G401 (cell line): ENCODE data around the gene RBBP9. TPM values are rescaled to one million over a fixed set of nuclear protein-coding genes. Genes with fewer than 3 reads are reported as not detected.
A peak's percentile ranks its signal among the peaks of the same experiment; 100 is the strongest.
"Not testable (repeated sequence)": the region's sequence is repeated elsewhere in the genome, so short reads cannot be mapped to it uniquely, and the experiment has no call there.

Experiments used
- DNase-seq: peaks from one replicate; pipeline ENCODE4 v3.0.0-alpha.2; 2015; ENCODE audit warnings: low spot score
- in situ Hi-C: cut with HindIII; loops from 2 replicates; pipeline ENCODE4 v1.10.0; 2016; ENCODE audit warnings: low sequenced_read_pairs, mixed read lengths
- total RNA-seq: library from RNA; depleted of rRNA; stranded (reverse); fragments of >200 nt; shearing (Covaris generic); gene quantifications from 2 replicates; pipeline ENCODE4 v1.2.3, GENCODE V29; 2014

RBBP9 gene
- total RNA-seq, 1 experiment from 2014 or later: 35.5 TPM

GRCh38 chr20:18507218-18508191 lies 10.5 kb upstream of the RBBP9 start, which contains the start of gene SEC23B:
Gene SEC23B, plus strand, starts transcription at chr20:18507940. Its CDS starts 2,896 bp downstream, at chr20:18510836.
- DNase-seq: peak; percentile 99
- in situ Hi-C loops: no loop called here

DNA sequence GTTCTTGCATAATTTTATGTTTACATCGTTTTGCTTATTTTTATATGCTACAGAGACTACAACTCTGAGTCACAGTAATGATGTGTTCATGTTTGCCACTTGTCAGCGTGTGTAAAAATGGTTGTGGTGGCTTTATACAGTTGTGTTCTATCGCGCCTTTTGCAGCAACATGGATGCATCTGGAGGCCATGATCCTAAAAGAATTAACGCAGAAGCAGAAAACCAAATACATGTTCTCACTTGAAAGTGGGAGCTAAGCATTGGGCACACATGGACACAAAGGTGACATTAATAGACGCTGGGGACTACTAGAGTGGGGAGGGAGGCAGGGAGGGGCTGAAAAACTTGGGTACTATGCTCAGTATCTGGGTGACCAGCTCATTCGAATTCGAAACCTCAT lies 9.7 kb upstream of the RBBP9 start:
- in situ Hi-C loops: no loop called here
- DNase-seq: no peak

DNA sequence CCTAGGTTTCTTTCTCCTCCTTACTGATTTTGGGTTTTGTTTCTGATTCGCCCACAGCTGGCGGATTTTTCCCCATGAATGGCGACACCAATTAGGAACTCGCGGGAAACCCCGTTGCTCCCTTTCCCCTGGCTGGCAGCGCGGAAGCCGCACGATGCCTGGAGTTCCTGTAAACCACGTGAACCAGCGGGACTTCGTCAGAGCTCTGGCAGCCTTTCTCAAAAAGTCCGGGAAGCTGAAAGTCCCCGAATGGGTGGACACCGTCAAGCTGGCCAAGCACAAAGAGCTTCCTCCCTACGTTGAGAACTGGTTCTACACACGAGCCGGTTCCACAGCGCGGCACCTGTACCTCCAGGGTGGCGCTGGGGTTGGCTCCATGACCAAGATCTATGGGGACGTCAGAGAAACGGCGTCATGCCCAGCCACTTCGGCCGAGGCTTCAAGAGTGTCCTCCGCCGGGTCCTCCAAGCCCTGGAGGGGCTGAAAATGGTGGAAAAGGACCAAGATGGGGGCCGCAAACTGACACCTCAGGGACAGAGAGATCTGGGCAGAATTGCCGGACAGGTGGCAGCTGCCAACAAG lies 7.5 kb upstream of the RBBP9 start:
- DNase-seq: no peak
- in situ Hi-C loops: no loop called here

GRCh38 chr20:18501672-18502071 lies 4.6 kb upstream of the RBBP9 start:
- in situ Hi-C loops, DNase-seq: not testable (repeated sequence)

DNA sequence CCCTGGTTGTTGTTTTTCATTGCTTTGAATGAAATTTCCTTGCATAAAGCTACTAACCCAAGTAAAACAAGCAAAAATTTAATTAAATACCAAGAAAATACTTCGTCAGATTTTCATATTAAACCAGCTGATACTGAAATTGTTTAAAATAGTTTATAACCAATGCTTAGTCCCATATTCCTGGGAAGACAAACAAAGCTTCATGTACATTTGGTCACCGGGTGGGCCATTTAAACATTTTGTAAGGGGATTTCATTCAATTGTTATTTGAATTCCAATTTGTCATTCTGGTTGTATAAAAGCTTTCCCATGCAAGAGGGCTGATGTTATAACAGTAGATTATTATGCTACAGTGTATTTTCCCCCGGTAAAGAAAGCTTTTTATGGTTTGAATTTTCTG lies 578 bp upstream of the RBBP9 start:
- in situ Hi-C loops: no loop called here
- no peak for DNase-seq

GRCh38 chr20:18496042-18496441 lies 983 bp downstream of the RBBP9 start:
- in situ Hi-C loops: no loop called here
- DNase-seq: peak; percentile 12

DNA sequence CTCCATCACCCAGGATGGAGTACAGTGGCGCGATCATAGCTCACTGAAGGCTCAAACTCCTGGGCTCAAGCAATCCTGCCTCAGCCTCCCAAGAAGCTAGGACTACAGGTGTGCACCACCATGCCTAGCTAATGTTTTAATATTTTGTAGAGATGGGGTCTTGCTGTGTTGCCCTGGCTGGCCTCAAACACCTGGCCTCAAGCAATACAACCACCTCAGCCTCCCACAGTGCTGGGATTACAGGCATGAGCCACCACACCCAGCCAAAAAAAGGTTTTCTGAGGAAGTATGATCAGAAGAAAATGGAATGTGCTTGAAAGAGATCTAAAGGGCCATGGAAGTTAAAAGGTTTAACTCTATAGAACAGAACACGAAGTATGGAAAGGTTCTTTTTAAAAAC lies 8.7 kb downstream of the RBBP9 start:
- in situ Hi-C loops: no loop called here
- DNase-seq: no peak

- no peak for DNase-seq
- in situ Hi-C loops: no loop called here
Measured at GRCh38 chr20:18481596-18481995, 15.4 kb downstream of the RBBP9 start.

- DNase-seq: no peak
- in situ Hi-C loops: no loop called here
Measured at GRCh38 chr20:18477821-18478220, 19.2 kb downstream of the RBBP9 start.

DNA sequence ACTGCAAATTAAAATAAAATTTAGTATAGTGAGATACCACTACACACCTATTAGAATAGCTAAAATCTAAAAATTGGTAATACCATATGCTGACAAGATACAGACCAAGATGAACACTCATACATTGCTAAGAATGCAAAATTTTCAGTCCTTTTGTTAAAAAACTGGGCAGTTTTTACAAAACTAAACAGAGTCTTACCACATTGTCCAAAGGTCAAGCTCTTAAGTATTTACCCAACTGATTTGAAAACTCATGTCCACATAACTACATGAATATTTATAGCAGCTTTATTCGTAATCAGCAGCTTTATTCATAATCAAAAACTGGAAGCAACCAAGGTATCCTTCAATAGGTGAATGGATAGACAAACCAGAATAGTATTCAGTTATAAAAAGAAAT lies 19.8 kb downstream of the RBBP9 start:
- no peak for DNase-seq
- in situ Hi-C loops: no loop called here

- in situ Hi-C loops: no loop called here
- peak; percentile 98 for DNase-seq
Measured at GRCh38 chr20:18466894-18467730, 29.9 kb downstream of the RBBP9 start, which contains the start of the genes DZANK1 and POLR3F. Gene DZANK1, minus strand, starts transcription at chr20:18467030. Its CDS starts 1,672 bp downstream, at chr20:18465358. Gene POLR3F, plus strand, starts transcription at chr20:18467390. Its CDS starts 117 bp downstream, at chr20:18467507.

GRCh38 chr20:18466574-18466893 lies 30.5 kb downstream of the RBBP9 start:
- in situ Hi-C loops: no loop called here
- DNase-seq: no peak

DNA sequence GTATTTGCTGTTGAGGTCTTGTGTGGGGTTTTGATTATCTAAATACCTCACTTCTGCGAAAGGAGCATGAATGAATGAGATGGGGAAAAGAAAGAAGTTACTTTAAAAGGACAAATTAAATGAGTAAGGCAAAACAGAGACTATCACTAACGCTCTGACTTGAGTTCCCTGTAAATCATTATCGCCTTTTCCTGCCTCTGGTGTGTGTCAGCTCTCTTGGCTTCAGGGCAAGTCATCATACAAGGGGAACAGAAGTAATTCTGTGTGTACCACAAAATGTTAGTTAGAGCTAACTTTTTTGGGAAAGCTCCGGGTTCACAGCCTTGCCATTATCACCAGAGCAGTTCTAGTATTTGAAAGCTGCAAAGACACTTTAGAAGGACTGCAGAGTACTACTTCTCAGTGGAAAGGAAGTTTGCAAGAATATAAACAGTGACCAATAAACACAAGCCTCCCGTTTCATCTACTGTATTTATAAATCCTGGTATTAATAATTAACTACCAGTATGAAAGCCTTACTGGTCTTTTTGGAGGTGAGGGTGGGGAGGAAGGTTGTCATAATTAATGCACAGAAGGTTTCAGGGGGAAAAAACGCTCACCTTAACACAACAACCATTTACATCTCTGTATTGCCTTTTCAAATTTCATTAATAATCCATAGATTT lies 31.4 kb downstream of the RBBP9 start:
- no peak for DNase-seq

DNA sequence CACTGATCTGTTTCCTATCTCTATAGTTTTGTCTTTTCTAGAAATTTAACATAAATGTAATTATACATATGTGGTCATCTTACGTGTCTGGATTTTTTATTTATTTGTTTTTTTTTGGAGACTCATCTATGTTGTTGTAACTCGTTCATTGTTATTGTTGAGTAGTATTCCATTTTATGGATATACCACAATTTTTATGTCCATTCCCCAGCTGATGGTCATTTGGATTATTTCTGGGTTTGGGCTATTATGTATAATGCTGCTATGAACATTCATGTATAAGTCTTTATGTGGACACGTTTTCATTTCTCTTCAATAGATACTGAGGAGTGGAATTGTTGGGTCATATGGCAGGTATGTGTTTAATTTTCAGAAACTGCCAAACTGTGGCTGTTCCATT lies 40.4 kb downstream of the RBBP9 start:
- no peak for DNase-seq
- in situ Hi-C loops: no loop called here

More for the DNA sequence above, 31.4 kb downstream of the RBBP9 start:
- in situ Hi-C loops: no loop called here

DNA sequence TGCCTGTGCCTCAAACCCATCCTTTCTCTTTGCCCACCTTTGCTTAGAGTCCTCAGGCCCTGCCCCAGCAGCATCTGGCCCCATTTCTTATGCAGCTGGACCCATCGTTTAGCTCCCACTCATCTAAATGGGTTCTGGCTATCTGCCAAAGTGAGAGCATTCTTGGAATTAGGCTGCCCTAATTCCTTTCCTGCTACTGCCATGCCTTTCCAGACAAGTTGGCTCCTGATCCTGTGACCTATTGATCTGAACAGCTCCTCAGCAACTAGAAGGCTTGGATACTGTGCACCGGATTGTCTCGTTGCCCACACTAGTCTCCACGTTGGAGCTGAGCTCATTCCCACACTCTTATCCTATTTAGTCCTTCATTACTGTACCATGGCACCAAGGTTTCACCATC lies 53.1 kb downstream of the RBBP9 start:
- in situ Hi-C loops: no loop called here
- DNase-seq: no peak

GRCh38 chr20:18440403-18440802 lies 56.6 kb downstream of the RBBP9 start:
- in situ Hi-C loops: no loop called here

DNA sequence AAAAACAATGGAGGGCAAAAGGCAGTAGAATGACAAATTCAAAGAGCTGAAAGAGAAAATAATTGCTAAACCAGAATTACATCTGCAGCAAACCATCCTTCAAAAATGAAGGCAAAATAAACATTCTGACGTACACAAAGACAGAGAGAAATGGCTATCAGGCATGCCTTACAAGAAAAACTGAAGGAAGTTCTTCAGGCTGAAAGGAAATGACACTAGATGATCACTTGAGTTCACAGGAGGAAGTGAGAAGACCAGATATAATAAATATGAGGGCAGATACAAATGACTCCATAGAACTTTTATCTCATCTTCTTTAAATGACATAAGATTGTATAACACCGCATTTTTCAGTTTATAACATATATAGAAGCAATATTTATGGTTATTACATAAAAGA lies 60.2 kb downstream of the RBBP9 start:
- in situ Hi-C loops: no loop called here
- no peak for DNase-seq

More at GRCh38 chr20:18440403-18440802, 56.6 kb downstream of the RBBP9 start:
- no peak for DNase-seq
